Right renal pelvis (tissue), 4 donors: Measurements from ENCODE around the gene CLCN5. TPM values are rescaled to one million over a fixed set of nuclear protein-coding genes. Genes with fewer than 3 reads are reported as not detected.
A peak's percentile ranks its signal among the peaks of the same experiment; 100 is the strongest.

Source experiments
- DNase-seq, 4 donors: peaks; one replicate each; pipeline ENCODE4 v3.0.0-alpha.2; 2013; ENCODE audit warnings: low read depth in 4 of 4, low spot score in 3 of 4, missing footprints in 1 of 4
- polyA plus RNA-seq, 4 donors: library from polyadenylated mRNA; unstranded; fragments of 120-200 nt; gene quantifications; one replicate each; pipeline ENCODE4 v1.2.1, GENCODE V29; 2013; ENCODE audit not compliant: insufficient read length in 4 of 4

CLCN5 gene
- polyA plus RNA-seq, 4 donors = 73.0 to 89.3 (median 81.3) TPM

DNA sequence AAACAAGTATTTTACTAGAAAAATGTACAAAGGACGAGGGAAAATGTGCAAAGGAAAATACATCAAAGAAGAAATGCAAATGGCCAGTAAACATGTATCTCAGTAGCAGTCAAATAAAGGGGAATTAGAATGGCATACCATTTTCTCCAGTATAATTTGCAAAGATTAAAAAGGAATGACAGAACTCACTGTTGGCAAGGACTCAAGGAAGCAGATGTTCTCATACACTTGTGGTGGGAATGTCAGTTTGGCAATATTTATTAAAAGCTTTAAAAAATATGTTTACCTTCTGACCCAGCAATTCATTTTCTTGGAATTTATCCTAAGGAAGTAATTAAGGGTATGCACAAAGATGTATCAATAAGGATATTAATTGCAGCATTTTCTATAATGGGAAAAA, 7.6 kb downstream of the CLCN5 start:
- DNase-seq = no peak

GRCh38 chrX:49932791-49933190, 10.4 kb downstream of the CLCN5 start:
- no peak for DNase-seq

DNA sequence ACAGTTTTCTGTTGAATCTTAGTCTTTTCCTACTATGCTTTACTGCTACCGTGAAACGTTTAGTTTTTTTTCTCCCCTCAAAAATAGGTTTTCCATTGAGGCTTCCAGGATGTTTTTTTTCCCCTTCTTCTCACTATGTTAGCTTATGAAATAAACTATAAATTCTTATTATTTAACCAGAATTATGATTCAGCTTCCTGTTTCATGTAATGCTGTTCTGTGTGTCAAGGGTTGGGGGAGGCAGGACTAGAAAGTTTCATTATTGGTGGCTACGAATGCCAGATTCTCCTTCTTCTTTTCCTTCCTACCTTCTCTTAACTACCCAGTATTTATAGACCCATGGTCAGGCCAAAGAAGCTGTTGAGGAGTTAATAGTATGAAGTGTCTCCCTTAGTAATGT, 11.8 kb downstream of the CLCN5 start:
- no peak for DNase-seq

DNA sequence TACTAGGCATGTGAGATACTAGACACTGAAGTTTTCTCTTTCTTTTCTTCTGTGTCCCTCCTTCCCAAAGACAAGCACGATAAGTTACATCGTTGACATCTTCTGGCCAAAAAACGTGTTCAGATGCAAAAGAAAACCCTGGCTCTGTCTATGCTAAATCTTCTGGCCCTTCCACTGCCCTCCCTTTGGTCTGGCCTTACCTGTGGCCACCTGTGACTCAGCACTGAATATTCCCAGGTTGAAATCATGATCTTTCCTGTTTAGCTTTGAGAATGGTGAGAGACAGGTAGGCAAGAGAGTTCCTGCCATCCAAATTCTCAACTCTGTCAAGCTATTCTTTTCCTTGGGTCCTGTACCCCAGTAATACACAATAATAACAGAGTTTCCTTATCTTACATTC, 12.3 kb downstream of the CLCN5 start:
- no peak for DNase-seq

- no peak for DNase-seq
Observed at GRCh38 chrX:49947781-49948180, 25.4 kb downstream of the CLCN5 start.

DNA sequence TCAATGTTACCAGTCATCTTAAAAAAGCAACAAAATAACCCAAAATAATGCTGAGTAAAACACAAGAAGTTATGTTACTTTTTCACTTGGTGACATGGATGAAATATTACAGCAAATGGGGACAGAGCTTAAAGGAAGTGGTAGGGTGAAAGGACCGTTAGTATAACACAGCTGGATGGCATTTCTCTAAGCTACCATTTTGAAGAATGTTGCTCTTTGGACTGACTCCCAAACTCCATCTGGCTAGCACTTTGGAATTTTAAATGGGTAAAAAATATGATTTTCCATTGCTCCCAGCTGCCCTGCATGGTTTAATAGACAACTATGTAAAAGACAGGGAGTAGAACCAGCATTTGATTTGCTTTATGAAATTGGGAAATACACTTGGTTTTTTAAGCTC, 27.6 kb downstream of the CLCN5 start:
- no peak for DNase-seq

DNA sequence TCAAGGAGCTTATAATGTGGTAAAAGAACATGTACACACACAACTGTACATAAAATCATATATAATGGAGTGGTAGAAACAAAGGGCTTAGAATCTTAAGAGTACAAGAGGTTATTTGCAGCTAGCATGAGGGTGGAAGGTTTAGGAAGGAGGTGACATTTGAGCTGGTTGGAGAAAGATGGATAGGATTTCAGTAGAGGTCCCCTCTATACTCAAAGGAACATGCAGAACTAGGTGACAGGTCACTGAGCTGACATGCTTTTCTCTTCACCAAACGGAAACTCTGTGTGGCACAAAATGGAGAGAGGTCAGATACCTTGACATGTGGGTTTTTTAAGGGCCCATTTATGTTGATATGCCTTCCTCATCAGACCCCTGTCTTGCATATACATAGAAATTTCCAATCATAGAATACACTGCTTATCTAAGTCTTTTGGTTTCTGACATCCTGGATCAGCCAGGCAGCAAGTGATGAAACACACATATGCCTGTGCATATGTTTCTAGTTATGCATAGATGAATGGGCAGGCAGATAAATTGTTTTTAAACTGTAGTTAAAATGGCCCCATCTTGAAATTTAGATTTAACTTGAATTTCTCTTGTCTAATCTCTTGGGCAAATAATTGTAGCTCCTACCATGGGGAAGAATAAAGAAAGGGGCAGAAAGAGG, 29.3 kb downstream of the CLCN5 start:
- no peak for DNase-seq

DNA sequence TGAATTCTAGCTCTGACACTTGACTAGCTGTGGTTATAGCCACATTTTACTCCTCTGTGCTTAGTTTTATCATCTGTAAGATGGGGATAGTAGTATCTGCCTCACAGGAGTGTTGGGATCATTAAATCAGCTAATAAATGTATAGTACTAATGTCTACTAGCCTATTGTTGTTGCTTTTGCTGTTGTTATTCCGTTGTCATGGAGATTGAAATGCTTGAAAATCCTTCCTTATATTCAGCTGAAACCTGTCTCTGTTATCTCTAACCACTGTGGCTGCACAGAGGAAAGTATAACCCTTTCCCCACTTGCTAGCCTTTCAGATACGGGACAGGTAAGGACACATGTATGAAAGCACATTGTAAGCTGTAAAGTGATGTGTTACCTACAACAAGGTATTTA, 33.9 kb downstream of the CLCN5 start:
- DNase-seq = no peak

DNA sequence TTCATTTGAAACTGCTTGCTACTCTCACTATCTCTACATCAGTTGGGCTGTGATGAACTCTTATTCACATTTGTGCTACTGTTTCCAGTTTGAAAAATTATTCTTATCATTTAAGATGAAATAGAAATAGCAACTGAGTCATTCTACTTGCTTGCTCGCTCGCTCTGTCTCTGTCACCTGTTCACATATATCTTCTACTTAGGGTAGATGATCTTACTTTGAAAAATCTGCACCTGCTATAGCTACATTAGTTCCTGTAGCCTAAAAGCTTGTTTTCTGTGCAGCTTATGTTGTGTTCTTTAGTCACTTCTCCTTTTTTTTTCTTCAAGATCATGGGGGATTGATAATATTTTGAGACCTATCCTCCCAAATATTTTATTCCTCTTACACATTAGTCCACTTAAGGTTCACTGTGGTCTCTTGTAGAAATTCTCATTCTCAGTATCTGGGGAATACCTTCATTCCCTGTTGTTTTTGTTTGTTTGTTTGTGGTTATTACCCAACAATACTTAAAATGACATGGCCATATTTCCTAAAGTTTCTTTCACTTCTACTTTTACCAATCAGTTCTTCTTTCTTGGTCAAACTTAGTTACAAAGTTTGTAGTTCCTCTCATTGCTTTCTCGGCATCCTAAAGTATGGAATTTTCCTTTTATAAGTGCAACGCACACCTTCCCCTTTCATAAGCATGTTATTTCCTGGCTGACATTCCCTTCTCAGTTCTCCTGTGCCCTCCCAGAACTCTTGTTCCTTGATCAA, 36.5 kb downstream of the CLCN5 start:
- no peak for DNase-seq

- DNase-seq = no peak
Observed at GRCh38 chrX:49959602-49960001, 37.2 kb downstream of the CLCN5 start.

GRCh38 chrX:49960061-49960460, 37.7 kb downstream of the CLCN5 start:
- no peak for DNase-seq

DNA sequence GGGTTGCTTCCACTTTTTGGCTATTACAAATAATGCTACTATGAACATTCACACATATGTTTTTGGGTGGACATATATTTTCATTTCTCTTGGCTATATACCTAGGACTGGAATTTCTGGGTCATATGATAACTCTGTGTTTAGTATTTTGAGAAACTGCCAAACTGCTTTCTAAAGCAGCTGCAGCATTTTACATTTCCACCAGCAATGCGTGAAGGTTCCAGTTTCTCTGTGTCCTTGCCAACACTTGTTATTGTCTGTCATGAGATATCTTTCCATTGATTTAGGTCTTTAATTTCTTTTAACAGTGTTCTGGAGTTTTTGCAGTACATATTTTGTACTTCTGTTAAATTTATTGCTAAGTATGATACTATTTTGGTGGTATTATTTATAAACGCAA, 48.3 kb downstream of the CLCN5 start:
- DNase-seq = no peak

DNA sequence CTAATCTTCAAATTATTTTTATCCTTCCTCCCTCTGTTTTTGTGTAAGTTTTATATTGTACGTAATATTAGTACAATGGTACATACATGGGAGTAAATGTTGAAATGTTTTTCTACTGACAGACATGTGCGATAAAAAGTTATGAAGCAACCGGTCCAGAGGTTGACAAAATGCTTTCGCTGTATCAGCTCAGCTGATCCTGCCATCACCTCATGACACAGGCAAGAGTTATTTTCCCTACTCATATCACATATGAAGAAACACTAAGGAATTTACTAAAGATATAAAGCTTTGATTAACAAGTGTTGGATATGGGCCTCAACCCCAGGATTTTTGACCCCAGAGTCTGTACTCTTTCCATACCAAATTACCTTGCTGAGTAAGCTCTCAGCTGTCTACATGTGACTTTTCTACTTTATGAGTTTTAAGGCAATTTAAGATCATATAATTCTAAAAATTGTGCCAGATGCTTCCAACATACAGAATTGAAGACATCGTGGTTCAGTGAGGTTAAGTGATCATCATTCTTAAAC, 50.0 kb downstream of the CLCN5 start:
- DNase-seq = no peak

DNA sequence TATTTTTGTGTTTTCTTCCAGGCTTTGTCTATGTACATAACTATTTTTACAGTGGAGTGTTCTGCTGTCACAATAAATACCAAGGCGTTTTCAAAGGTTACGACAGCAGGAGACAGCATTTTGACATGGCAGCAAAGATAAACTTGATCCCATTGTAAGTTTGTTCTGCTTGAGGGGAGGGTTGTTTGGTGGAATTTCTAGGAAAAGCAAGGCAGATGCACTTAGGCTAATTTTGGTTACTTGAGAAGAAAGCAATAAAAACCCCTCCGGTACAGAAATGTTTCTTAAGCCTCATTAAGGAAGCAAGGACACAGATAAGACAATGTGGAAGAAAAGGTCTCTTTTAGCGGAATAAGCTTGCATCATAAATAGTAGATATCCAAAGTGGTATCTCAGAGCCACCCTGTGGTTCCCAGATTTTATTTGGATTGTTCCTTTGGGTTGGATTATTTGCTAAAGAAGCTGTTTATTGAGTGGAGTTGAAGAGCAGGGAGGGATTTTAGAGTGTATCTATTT, 54.3 kb downstream of the CLCN5 start:
- DNase-seq = no peak

DNA sequence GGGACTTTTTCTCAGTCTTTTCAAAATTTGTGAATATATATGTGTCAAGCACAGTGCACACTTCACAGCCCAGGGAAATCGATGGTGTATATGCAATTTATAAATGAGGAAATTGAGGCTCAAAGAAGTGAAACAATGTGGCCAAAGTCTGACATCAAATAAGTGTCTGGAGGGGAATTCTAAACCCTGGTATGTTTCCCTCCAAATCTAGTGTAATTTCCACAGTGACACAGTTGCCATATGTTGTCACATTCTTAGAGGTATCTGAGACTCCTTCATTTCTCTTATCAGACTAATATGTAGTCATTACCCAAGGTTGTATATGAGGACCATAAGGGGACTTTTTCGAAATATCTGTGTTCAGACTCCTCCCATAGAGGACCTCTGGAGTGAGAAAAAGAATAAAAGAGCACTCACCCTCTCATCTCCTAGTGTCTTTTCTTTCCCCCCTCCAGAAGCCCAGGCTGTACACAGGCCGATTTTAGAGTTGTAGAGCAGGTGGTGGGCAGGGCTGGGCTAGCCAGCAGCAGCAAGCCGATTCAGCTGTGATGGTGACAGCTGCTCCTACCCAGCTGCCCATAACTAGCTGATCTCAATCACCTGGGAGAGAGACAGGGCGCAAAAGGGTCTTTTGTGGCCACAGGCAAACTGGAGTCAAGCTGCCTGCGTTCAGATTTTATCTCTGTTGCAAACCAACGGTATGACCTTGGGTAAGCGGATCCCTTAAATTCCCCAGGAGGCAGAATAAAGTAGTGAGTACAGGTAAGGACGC, 55.1 kb downstream of the CLCN5 start:
- no peak for DNase-seq

DNA sequence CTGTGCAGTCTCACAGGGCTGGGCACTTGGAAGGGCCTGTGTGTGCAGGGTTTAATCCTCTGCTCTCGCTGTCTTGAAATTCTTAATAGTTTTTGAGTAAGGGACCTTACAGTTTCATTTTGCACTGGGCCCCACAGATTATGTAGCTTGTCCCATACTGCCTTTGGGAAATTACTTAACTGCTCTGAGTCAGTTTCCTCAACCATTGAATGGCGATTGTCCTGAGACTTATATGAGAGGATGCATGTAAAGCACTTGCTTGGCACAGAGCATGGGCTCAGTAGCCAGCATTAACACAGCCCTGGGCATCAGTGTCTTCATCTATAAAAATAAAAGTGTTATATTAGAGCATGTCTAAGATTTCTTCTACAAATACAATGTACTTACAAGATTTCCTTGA, 55.8 kb downstream of the CLCN5 start:
- DNase-seq = no peak

- no peak for DNase-seq
Observed at GRCh38 chrX:49986058-49986457, 63.7 kb downstream of the CLCN5 start.

DNA sequence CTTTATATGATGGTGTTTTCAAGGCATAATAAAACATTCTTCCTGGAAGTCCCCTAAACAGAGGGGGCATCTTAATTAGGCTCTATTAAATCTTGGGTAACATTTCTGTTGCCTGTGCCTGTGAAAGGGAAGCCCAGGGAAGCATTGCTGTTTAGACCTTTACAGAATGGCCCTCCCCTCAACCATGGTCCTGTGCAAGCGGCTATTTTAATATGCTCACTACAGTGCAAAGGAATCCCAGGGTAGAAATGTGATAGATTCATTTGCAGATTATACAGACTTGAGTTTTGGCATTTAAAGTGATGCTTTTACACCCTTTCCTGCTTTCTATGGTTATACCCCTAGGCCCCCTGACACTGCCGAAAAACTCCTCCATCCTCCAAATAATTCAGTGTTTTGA, 65.3 kb downstream of the CLCN5 start:
- DNase-seq = no peak

GRCh38 chrX:49988143-49988542, 65.7 kb downstream of the CLCN5 start:
- DNase-seq = peak in 2 of 4 donors; percentile 11 to 26

GRCh38 chrX:49991758-49992157, 69.4 kb downstream of the CLCN5 start:
- no peak for DNase-seq

DNA sequence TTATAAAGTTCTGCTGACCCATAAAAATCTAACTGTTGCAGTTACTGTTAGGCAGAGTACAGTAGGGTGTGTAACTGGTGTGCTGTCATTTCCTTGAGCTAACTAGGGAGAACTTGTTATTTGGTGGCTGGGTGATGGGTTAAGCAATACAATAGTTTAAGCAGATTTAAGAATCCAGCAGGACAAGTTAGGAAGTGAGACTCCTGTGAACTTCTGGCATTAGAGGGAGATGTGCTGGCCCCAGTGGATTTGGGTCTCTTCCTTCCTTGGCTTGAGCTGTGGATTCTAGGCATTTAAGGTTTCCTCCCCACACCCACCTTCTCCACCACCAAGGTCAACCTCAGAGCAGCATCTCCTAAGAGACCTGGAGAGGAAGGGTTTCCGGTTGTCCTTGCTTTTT, 70.5 kb downstream of the CLCN5 start:
- no peak for DNase-seq
